Right ventricle myocardium superior (tissue), 1 donor: Measurements from ENCODE around the gene DAB1. TPM values are rescaled to one million over a fixed set of nuclear protein-coding genes. Genes with fewer than 3 reads are reported as not detected.

Source experiments
- ATAC-seq: fragments of 200-7000 bp; cut with Tn5 transposase; one replicate; pipeline ENCODE4 v1.9.1; 2020; ENCODE audit warnings: mild to moderate bottlenecking; ENCODE audit not compliant: poor library complexity
- DNase-seq: peaks from one replicate; pipeline ENCODE4 v3.0.0-alpha.2; 2020
- intact Hi-C: fragments of 100-400 bp; cut with DNase I; formaldehyde crosslinking; loops from one replicate; pipeline ENCODE4 v1.11.2; 2022
- total RNA-seq: library from RNA; stranded (reverse); fragmentation: NEBNext Ultra II Directional; extraction: Animal tissue kit (Norgen Biotek cat#: 25700); gene quantifications from one replicate; pipeline ENCODE4 v1.2.1, GENCODE V29; 2021
- donor health status: DM: no; HTN: yes; CAD: no; lungs with severe emphysema.

DAB1 gene
- total RNA-seq, 1 donor from 2014 or later = 3.8 TPM

GRCh38 chr1:57084701-57085100 lies 339.2 kb downstream of the DAB1 start:
- intact Hi-C loops = no loop called here
- no peak for ATAC-seq
- DNase-seq = no peak

- peak; percentile 62 for ATAC-seq
- DNase-seq = peak; percentile 43
Observed at GRCh38 chr1:57082711-57083439, 341.0 kb downstream of the DAB1 start.

GRCh38 chr1:57079454-57080157 lies 344.3 kb downstream of the DAB1 start:
- DNase-seq (no peak), ATAC-seq (no peak)
- intact Hi-C loops = no loop called here

More at GRCh38 chr1:57082711-57083439, 341.0 kb downstream of the DAB1 start:
- intact Hi-C loops = no loop called here

DNA sequence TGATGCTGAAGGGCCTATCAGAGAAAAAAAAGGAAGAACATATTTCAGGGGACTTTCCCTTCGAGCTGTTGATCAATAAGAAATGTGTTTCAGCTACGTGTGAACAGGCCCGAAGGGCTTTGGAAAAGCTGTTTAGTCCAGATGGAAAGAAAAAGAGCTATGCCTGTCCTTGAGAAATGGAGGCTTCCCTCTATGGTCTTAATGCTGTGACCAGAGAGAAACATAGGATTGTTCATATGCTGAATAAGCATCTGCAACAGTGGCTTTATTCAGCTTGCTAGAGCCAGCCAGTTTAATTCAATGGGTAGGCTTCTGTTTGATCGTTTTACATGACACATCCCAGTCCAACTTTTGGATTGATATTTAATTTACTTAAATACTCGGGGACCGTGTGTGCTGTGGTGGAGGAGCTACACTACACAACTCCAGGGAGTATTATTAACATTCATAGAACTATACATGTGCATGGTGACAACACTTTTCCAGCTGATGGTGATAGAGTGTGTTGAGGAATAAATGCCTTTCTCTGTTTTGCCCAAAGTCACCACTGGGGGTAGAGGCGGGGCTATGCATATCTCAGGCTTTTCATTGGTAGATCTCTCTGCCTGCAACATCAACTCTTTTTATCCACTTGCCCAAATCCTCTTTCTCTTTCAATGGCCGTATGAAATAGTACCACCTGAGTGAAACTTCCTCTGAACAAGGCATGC lies 351.3 kb downstream of the DAB1 start:
- intact Hi-C loops = no loop called here
- ATAC-seq (no peak), DNase-seq (no peak)

DNA sequence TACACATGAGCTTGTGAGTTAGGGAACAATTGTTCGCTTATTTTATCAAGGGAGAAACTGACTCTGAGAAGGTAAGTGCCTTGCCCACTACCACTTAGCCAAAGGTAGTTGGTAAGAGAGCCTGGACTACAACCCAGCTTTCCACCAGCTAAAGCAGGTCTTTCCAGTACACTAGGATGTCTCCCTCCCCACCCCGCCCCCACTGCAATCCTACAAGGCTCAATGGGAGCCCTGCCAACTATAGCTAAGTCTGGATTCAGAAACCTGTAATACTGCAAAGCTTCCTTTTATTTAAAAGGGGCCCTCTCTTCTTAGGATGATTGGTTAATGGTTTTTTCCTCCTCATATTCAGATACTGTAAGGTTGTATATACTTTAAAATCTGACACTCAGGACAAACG lies 356.0 kb downstream of the DAB1 start:
- ATAC-seq = peak; percentile 51
- DNase-seq = no peak
- intact Hi-C loops = loop anchor here (10.0 kb wide), 1 partner anchor 233 kb away; no protein-coding TSS in a partner anchor

- ATAC-seq (no peak), DNase-seq (no peak)
- intact Hi-C loops = loop anchor here (10.0 kb wide), 1 partner anchor 232 kb away; no protein-coding TSS in a partner anchor
Observed at GRCh38 chr1:57066980-57067610, 356.8 kb downstream of the DAB1 start.

DNA sequence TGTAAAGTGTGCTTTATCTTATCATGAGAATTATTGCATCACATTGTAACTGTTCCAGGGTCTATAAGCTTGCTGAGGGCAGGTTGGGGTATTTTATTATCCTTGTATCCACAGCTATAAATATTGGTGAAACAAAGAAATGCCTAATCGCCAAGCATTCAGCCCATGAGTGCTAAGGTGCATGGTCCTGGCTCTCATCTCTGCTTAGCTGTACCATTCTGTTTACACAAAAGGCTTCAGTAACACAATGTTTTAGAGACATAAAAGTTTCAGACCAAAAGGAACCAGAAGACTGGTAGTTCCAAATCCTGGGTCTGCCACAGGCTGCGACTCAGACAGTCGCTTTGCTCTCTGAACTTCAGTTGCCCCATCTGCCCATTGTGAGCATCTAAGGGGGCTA lies 358.4 kb downstream of the DAB1 start:
- intact Hi-C loops = loop anchor here (10.0 kb wide), 1 partner anchor 231 kb away; no protein-coding TSS in a partner anchor
- ATAC-seq (no peak), DNase-seq (no peak)

DNA sequence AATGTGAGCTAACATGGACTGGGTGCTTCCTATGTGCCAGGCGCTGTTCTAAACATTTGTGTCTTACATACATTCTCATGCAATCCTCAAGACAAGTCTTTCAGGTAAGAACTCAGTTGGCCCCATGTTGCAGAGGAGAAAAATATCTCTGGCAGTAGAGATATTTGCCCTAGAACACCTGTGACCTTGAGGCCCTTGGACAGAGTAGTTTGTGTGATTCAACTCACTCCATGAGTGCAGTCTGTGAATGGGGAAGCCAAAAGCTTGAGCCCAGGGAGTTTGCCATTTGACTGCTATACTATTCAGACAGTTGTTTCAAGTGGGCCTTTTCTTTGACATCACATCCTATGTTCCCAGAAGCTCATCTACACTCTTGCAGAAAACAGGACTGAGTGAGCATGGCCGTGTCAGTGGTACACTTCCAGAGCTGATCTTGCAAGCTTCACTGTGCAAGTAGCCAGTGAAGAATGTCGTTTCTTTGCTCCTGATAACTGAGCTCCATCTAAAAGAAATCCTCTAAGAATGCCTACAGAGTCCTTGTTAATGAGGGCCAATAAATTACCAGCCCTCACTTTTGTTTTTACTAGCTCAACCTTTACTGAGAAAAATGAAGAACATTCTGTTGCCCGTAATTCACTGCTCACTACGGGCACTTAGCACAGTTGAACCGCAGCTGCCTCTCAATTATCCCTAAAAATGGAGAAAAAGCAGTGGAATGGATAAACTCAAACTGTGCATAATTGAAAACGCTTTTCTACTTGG lies 359.3 kb downstream of the DAB1 start:
- DNase-seq = no peak
- ATAC-seq = no peak
- intact Hi-C loops = loop anchor here (10.0 kb wide), 1 partner anchor 230 kb away; no protein-coding TSS in a partner anchor

GRCh38 chr1:57063406-57064125 lies 360.3 kb downstream of the DAB1 start:
- DNase-seq (no peak), ATAC-seq (no peak)
- intact Hi-C loops = loop anchor here (10.0 kb wide), 1 partner anchor 229 kb away; no protein-coding TSS in a partner anchor

GRCh38 chr1:57061369-57061768 lies 362.5 kb downstream of the DAB1 start:
- no peak for DNase-seq
- intact Hi-C loops = loop anchor here (10.0 kb wide), 1 partner anchor 227 kb away; no protein-coding TSS in a partner anchor
- ATAC-seq = peak; percentile 45

DNA sequence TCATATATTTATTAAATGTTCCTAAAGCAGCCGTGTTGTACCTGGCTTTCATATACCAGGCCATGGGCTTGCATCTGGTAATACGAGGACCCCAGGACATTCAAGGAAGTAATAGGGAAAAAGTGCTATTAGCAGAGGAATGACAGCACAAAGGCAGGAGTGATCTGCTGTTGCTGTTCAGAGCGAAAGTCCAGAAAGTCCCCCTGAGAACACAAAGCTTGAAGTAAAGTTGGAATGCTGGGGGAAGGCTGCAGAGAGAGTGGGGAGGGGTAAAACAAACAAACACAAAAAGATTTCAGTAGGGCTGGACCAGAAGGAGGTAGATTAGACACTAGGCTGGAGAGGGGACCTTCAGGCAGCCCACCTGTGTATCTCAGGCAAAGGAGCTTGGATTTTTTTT lies 363.4 kb downstream of the DAB1 start:
- intact Hi-C loops = loop anchor here (10.0 kb wide), 1 partner anchor 226 kb away; no protein-coding TSS in a partner anchor
- DNase-seq = no peak
- ATAC-seq = no peak

DNA sequence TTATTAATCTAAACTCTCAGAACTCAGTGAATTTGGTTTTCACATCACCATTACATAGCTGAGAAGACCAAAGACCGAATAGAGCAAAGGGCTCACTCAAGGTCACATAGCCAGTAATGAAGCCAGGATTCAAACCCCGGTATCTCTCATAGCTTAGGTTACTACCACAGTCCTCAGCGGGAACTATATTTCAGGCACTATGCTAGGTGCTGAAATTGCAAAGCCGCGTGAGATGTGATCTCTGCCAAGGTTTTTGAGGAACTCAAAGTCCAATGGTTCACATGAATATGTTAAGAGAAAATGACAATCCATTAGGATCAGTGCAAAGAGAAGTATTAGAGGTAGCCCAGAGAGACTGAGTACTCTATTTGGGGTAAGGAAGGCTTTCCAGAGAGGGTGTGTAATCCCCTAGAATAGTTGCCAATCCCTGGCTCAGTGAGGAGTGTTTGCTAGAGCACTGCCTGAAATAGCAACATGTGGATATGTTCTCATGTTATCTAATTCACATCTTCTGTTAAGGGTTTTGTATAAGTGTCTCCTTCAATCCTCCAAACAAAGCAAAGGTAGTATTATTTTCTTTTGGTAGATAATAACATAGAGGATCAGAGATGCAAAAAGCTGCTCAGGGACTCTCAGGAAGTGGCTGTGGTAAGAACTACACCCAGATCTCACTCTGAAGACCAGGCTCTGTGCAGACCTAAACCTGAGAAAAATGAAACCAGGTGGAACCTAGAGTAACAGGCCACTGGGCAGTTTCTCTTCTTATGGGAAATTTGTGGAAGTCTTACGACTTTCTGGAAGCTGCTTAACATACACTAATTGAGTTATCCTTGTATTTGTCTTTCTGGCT lies 365.0 kb downstream of the DAB1 start:
- peak; percentile 80 for ATAC-seq
- intact Hi-C loops = no loop called here

GRCh38 chr1:57048856-57049255 lies 375.0 kb downstream of the DAB1 start:
- intact Hi-C loops = no loop called here
- ATAC-seq (no peak), DNase-seq (no peak)

More for the DNA sequence above, 365.0 kb downstream of the DAB1 start:
- no peak for DNase-seq

- ATAC-seq (no peak), DNase-seq (no peak)
- intact Hi-C loops = no loop called here
Observed at GRCh38 chr1:57046462-57046861, 377.4 kb downstream of the DAB1 start.

GRCh38 chr1:57041901-57042300 lies 382.0 kb downstream of the DAB1 start:
- intact Hi-C loops = no loop called here
- DNase-seq = no peak
- no peak for ATAC-seq

GRCh38 chr1:57040811-57041210 lies 383.0 kb downstream of the DAB1 start:
- ATAC-seq (no peak), DNase-seq (no peak)
- intact Hi-C loops = no loop called here
